Measurements from ENCODE around the gene LRRC71. TPM values are rescaled to one million over a fixed set of nuclear protein-coding genes. Genes with fewer than 3 reads are reported as not detected.

Gene LRRC71
- total and polyA plus RNA-seq, 10 donors: 0.03 to 0.51 (median 0.33) TPM; not detected in 4

DNA sequence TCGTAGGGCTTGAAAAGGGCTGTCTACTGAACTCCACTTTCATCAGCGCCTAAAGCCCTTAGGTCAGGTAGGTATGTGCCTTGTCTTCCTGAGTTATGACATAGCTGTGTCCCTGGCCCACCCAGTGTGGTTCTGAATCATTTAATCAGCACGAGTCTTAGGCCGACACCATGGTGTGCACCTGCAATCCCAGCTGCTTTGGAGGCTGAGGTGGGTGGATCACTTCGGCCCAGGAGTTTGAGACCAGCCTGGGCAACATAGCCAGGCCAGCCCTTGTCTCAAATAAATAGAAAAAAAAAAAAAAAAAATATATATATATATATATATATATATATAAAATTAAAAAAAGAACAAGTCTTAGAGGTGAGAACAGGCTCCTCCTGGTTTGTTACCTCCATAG, 15.8 kb downstream of the LRRC71 start:
- no peak overlapping the region for H3K27ac ChIP-seq
- WGBS, 5 donors: 87 to 95% (median 94%) methylated on average over 5 of the region's 5 CpGs
- peaks cover 0 to 9% (median 6%) of the 10 kb centered on the region in 6 donors for H3K4me1 ChIP-seq
- no peak overlapping the region for H3K4me3 ChIP-seq
- no peaks in the 10 kb centered on the region for H3K9me3 ChIP-seq
- peaks cover 0 to 69% (median 32%) of the 10 kb centered on the region in 6 donors for H3K36me3 ChIP-seq
- TF ChIP-seq POLR2A (IDR thresholded peaks at IDR 0.05): no peak
- TF ChIP-seq, protein P1, sequence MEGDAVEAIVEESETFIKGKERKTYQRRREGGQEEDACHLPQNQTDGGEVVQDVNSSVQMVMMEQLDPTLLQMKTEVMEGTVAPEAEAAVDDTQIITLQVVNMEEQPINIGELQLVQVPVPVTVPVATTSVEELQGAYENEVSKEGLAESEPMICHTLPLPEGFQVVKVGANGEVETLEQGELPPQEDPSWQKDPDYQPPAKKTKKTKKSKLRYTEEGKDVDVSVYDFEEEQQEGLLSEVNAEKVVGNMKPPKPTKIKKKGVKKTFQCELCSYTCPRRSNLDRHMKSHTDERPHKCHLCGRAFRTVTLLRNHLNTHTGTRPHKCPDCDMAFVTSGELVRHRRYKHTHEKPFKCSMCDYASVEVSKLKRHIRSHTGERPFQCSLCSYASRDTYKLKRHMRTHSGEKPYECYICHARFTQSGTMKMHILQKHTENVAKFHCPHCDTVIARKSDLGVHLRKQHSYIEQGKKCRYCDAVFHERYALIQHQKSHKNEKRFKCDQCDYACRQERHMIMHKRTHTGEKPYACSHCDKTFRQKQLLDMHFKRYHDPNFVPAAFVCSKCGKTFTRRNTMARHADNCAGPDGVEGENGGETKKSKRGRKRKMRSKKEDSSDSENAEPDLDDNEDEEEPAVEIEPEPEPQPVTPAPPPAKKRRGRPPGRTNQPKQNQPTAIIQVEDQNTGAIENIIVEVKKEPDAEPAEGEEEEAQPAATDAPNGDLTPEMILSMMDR (IDR thresholded peaks at IDR 0.05 in 8 of 11, conservative IDR thresholded peaks at IDR 0.05 in 3 of 11): no peak
- no peak for TF ChIP-seq POLR2AphosphoS5 (IDR thresholded peaks at IDR 0.05)
- DNase-seq: no peak
- H3K27me3 ChIP-seq (replicated peaks in 1 of 7): peaks cover 0 to 5% (median 0%) of the 10 kb centered on the region in 7 donors
- intact Hi-C loops (cut with DNase I; ENCODE audit: low total_unique reads): no loop called here

DNA sequence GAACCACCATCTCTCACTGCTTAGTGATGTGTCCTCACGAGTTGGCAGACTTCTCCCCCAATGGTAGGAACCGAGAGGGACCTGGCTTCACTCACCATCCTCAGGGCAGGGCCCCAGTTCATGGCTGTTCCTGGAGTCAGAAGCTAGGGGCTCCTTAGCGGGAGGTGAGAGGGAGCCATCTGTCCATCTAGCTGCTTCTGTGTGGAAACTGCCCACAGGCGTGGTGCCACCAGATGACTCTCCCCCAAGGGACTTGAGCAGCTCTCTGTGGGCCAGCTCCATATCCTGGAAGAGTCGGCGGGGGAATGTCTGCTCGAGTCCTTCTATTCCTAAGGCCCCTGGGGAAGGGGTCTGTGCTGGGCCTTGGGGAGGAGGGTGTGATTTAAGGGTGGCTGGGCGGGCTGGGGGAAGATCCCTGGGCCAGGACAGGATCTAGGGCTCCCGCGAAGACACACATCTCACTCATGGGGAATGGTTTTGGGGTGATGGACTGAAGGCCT, 16.3 kb downstream of the LRRC71 start:
- H3K27me3 ChIP-seq (replicated peaks in 1 of 7): peaks cover 0 to 5% (median 0%) of the 10 kb centered on the region in 7 donors
- H3K4me1 ChIP-seq: peaks cover 0 to 3% (median under 1%) of the 10 kb centered on the region in 6 donors
- no peaks in the 10 kb centered on the region for H3K9me3 ChIP-seq
- TF ChIP-seq POLR2A (IDR thresholded peaks at IDR 0.05) (no peak), POLR2AphosphoS5 (IDR thresholded peaks at IDR 0.05) (no peak)
- TF ChIP-seq, protein P1 (IDR thresholded peaks at IDR 0.05 in 8 of 11, conservative IDR thresholded peaks at IDR 0.05 in 3 of 11): no peak
- H3K36me3 ChIP-seq: peaks cover 0 to 75% (median 37%) of the 10 kb centered on the region in 6 donors
- DNase-seq: no peak
- intact Hi-C loops (cut with DNase I; ENCODE audit: low total_unique reads): no loop called here
- 65 to 87% (median 84%) methylated on average over 9 to 10 of the region's 10 CpGs for WGBS, 5 donors
- H3K4me3 ChIP-seq: no peak overlapping the region
- H3K27ac ChIP-seq: no peak overlapping the region

DNA sequence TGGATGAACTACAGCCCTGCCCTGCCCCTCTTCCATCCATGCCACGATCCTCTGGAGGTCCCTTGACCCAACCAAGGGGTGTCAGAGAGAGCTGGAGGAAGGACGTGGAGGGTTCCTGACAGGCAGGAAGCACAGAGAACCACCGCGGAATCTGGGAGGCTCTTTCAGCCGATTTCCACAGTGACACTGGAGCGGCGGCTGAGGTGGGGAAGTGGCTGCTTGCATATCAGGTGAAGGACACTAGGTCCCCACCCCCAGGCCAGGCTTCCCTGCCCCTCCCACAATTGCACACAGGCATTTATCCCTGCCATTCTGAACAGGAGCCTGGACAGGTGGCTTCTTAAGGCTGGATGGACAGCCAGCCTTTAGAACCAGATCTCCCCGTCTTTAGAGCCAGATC, 17.5 kb downstream of the LRRC71 start:
- Histone ChIP-seq H3K9me3 (no peaks in the 10 kb centered on the region), H3K4me3 (no peak overlapping the region), H3K27me3 (replicated peaks in 1 of 7) (peaks cover 0 to 5% (median 0%) of the 10 kb centered on the region in 7 donors), H3K4me1 (no peaks in the 10 kb centered on the region), H3K27ac (no peak overlapping the region), H3K36me3 (peaks cover 0 to 86% (median 48%) of the 10 kb centered on the region in 6 donors)
- 51 to 70% (median 59%) methylated on average over 8 of the region's 8 CpGs for WGBS, 5 donors
- intact Hi-C loops (cut with DNase I; ENCODE audit: low total_unique reads): no loop called here
- TF ChIP-seq, protein P1 (IDR thresholded peaks at IDR 0.05 in 8 of 11, conservative IDR thresholded peaks at IDR 0.05 in 3 of 11): no peak
- TF ChIP-seq POLR2AphosphoS5 (IDR thresholded peaks at IDR 0.05) (no peak), POLR2A (IDR thresholded peaks at IDR 0.05) (no peak)
- no peak for DNase-seq

DNA sequence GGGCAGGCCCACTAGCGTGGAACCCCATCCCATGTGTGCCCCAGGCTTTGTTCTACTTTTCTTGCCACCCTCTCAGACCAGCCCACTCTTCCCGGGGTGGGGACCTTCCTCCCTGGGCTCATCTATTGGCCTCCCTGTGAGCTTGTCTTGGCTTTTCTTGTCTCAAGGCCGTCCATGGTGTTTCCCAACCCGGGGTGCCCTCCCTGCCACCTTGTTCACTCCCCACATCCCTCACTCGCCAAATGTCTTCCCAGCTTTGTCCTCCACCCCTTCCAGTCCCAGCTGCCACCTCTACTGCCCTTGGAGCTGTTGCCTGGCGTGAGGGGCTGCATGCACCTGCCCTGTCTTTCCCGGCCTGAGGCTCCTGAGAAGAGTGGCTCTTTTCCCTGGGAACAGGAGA, 18.4 kb downstream of the LRRC71 start:
- 76 to 84% (median 79%) methylated on average over 7 of the region's 7 CpGs for WGBS, 5 donors
- intact Hi-C loops (cut with DNase I; ENCODE audit: low total_unique reads): no loop called here
- H3K27me3 ChIP-seq (replicated peaks in 1 of 7): no peaks in the 10 kb centered on the region
- H3K36me3 ChIP-seq: peaks cover 0 to 95% (median 54%) of the 10 kb centered on the region in 6 donors
- no peaks in the 10 kb centered on the region for H3K4me1 ChIP-seq
- H3K9me3 ChIP-seq: no peaks in the 10 kb centered on the region
- H3K27ac ChIP-seq: no peak overlapping the region
- H3K4me3 ChIP-seq: no peak overlapping the region
- TF ChIP-seq, protein P1 (IDR thresholded peaks at IDR 0.05 in 8 of 11, conservative IDR thresholded peaks at IDR 0.05 in 3 of 11): no peak
- TF ChIP-seq POLR2AphosphoS5 (IDR thresholded peaks at IDR 0.05) (no peak), POLR2A (IDR thresholded peaks at IDR 0.05) (no peak)
- DNase-seq: no peak

All from spleen (tissue), 11 donors.